Motor neuron (in vitro differentiated cells): Measurements from ENCODE around the gene ZWILCH. TPM values are rescaled to one million over a fixed set of nuclear protein-coding genes. Genes with fewer than 3 reads are reported as not detected.

Source experiments
- ATAC-seq, 8 experiments: fragments of 200-7000 bp; cut with Tn5 transposase; replicated peaks in 6 of 8; 2 replicates each; pipeline ENCODE4 v1.8.0; 2021; ENCODE audit warnings: mild to moderate bottlenecking in 8 of 8, moderate library complexity in 8 of 8
- H3K27ac ChIP-seq, 2 donors: fragments of 250-450 bp; sonication (Bioruptor Pico); 2 replicates each; pipeline ENCODE4 v1.9.0; 2021; ENCODE audit warnings: antibody characterized with exemption in 2 of 2, mild to moderate bottlenecking in 2 of 2, moderate library complexity in 1 of 2
- H3K4me1 ChIP-seq, 2 donors: fragments of 250-450 bp; sonication (Bioruptor Pico); replicated peaks in 1 of 2; 2 replicates each; pipeline ENCODE4 v1.6.1; 2021; ENCODE audit warnings: antibody characterized with exemption in 2 of 2, mild to moderate bottlenecking in 2 of 2, moderate library complexity in 1 of 2
- H3K4me3 ChIP-seq, 5 donors: fragments of 250-450 bp; sonication (Bioruptor Pico); 2 replicates each; pipeline ENCODE4 v1.9.0; 2021; ENCODE audit warnings: antibody characterized with exemption in 5 of 5, mild to moderate bottlenecking in 5 of 5, moderate library complexity in 4 of 5
- WGBS, 10 experiments: fragments of 450-650 bp; shearing (Covaris generic); methylation state at CpG; one replicate each; pipeline ENCODE4 v1.0.0; 2022; 5-methylcytosine and 5-hydroxymethylcytosine counted together
- in situ Hi-C, 9 experiments: fragments of 400-800 bp; cut with MboI; loops; one replicate each; pipeline ENCODE4 v1.15.0; 2021; ENCODE audit warnings: low sequenced_read_pairs in 9 of 9, low pct_unique_long_range_greater_than_20kb in 2 of 9; ENCODE audit not compliant: unreplicated experiment in 9 of 9
- total RNA-seq, 8 experiments: library from RNA; unstranded; fragments of 300-600 nt; gene quantifications; 2 replicates each; pipeline versions ENCODE4 v1.2.3 to v1.2.4, GENCODE V29; 2022

ZWILCH gene
- total RNA-seq, 8 experiments from 2014 or later: 9.0 to 24.5 (median 18.1) TPM

GRCh38 chr15:66594344-66594743 is 89.2 kb downstream of the ZWILCH start:
- H3K27ac ChIP-seq: no peak overlapping the region
- ATAC-seq: no peak
- H3K4me1 ChIP-seq: no peaks in the 10 kb centered on the region
- no peak overlapping the region for H3K4me3 ChIP-seq
- in situ Hi-C loops: no loop called here
- WGBS, 10 experiments: 43 to 100% (median 100%) methylated on average over 1 to 2 of the region's 10 CpGs; no CpG with 5 or more reads in 6 of the 10 experiments

GRCh38 chr15:66594836-66595235 is 89.7 kb downstream of the ZWILCH start:
- no peak for ATAC-seq
- Histone ChIP-seq H3K27ac (no peak overlapping the region), H3K4me1 (no peaks in the 10 kb centered on the region), H3K4me3 (no peak overlapping the region)
- in situ Hi-C loops: no loop called here
- WGBS, 10 experiments: 17 to 100% (median 76%) methylated on average over 1 to 4 of the region's 5 CpGs; no CpG with 5 or more reads in 1 of the 10 experiments

DNA sequence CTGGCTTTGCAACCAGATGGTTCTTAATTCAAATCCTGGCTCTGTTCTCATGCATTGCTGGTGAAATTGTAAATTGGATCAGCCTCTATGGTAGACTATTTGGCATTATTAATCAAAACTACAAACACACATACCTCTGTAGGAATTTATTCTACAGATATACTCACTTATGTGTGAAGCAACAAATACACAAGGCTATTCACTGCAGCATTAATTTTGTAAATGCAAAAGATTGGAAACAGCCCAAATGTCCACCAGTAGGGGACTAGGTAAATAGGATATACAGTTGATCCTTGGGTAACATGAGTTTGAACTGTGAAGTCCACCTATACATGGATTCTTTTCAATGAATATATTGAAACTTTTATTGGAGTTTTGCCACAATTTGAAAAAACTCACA is 90.2 kb downstream of the ZWILCH start:
- Histone ChIP-seq H3K27ac (no peak overlapping the region), H3K4me1 (no peaks in the 10 kb centered on the region), H3K4me3 (no peak overlapping the region)
- in situ Hi-C loops: no loop called here
- no peak for ATAC-seq

DNA sequence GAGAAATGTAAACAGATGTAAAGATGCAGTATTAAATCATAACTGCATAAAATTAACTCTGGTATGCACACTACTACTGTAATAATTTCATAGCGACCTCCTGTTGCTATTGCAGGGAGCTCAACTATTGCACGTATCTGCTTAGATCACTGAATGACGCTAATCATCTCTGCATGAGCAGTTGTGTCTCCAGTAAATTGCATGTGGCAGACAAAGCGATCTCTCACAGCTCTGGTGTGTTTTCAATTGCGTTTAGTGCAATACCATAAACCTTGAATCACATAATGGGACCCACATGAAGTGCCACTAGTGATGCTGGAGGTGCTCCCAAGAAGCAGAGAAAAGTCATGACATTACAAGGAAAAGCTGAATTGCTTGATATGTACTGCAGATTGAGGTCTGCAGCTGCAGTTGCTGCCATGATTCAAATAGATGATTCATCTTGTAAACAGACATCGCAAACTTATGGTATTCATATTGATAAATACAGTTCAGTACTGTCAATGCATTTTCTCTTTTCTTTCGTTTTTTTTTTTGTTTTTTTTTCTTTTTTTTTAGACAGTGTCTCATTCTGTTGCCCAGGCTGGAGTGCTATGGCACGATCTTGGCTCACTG is 90.9 kb downstream of the ZWILCH start:
- Histone ChIP-seq H3K4me3 (no peak overlapping the region), H3K4me1 (no peaks in the 10 kb centered on the region), H3K27ac (no peak overlapping the region)
- in situ Hi-C loops: no loop called here
- WGBS, 10 experiments: 4 to 100% (median 70%) methylated on average over 1 to 8 of the region's 8 CpGs
- peak in 3 of 8 experiments; percentile 22 to 87 (median 61) for ATAC-seq

DNA sequence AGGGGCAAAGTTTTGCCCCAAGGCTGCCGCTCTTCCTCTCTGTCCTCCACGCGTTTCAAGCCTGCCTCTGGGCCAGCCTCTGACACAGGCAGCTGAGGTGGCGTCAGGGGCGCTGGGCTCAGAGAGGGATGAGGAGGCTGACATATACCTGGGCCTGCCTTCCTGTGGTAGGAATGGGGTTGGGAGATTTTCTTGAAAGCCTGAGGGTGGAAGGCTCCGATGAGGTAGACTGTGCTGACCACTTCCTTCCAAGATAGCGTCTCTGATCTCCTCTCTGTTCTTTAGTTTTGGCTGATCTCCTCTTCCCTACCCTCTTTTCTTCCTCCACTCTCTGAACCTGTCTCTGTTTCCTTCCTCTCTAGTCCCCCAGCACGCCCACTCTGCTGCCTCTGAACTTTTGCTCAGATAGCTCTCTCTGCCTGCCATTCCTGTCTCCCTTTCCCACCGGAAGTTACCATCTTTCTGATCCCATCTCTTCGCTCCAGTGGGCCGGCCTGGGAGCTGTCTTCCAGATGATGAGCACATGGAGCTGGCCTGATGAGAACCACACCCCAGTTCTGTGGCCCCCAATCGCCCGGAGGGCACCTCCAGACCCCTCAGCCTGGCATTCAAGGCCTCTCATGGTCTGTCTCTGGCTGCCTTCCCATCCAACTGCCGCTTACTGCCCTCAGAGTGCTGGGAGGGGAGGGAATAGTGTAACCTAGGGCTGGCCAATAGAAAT is 93.1 kb downstream of the ZWILCH start:
- no peaks in the 10 kb centered on the region for H3K4me1 ChIP-seq
- no peak for ATAC-seq
- H3K4me3 ChIP-seq: no peak overlapping the region
- H3K27ac ChIP-seq: no peak overlapping the region
- WGBS, 10 experiments: 20 to 90% (median 77%) methylated on average over 1 to 8 of the region's 14 CpGs
- in situ Hi-C loops: no loop called here

Other genes starting within 250 kb of the ZWILCH start
- gene DIS3L, start 211.8 kb upstream of the ZWILCH start, total RNA-seq: 10 to 100 TPM; 12.1 to 27.6 (median 18.5) TPM
- gene TIPIN, start 148.6 kb upstream of the ZWILCH start, total RNA-seq: 10 to 100 TPM in 7 of 8 experiments, 1 to 10 TPM in 1; 9.8 to 22.4 (median 13.2) TPM
- 10 to 100 TPM; 19.8 to 38.6 (median 24.6) TPM for gene MAP2K1, start 118.4 kb upstream of the ZWILCH start, total RNA-seq
- gene SNAPC5, start 7.6 kb upstream of the ZWILCH start, total RNA-seq: 10 to 100 TPM; 23.8 to 43.1 (median 31.7) TPM
- gene RPL4, start 471 bp upstream of the ZWILCH start, total RNA-seq: 1,000 to 10,000 TPM; 2,214 to 4,603 (median 3,581) TPM
- gene LCTL, start 60.7 kb downstream of the ZWILCH start, total RNA-seq: 1 to 10 TPM in 1 of 8 experiments, under 1 TPM in 7; 0.09 to 1.5 (median 0.67) TPM
- 10 to 100 TPM in 3 of 8 experiments, 1 to 10 TPM in 5; 1.2 to 43.3 (median 3.9) TPM for gene SMAD6, start 196.9 kb downstream of the ZWILCH start, total RNA-seq